OCI-LY1 (cell line): Measurements from ENCODE around the gene CELF4.

Experiments
- EZH2 ChIP-seq: fragments of 200-600 bp; sonication (generic), shearing (Covaris generic); IDR thresholded peaks from 2 replicates; pipeline ENCODE4 v1.8.0; 2017; ENCODE audit warnings: borderline replicate concordance, mixed run types, mild to moderate bottlenecking, antibody characterized with exemption, low read length, moderate library complexity, mixed read lengths
- TF ChIP-seq, protein P1 (sequence below): fragments of 200-600 bp; sonication (generic), shearing (Covaris generic); IDR thresholded peaks from 2 replicates; pipeline ENCODE4 v1.5.1; 2017; ENCODE audit warnings: mild to moderate bottlenecking, antibody characterized with exemption, low read length, moderate library complexity, mixed read lengths

DNA sequence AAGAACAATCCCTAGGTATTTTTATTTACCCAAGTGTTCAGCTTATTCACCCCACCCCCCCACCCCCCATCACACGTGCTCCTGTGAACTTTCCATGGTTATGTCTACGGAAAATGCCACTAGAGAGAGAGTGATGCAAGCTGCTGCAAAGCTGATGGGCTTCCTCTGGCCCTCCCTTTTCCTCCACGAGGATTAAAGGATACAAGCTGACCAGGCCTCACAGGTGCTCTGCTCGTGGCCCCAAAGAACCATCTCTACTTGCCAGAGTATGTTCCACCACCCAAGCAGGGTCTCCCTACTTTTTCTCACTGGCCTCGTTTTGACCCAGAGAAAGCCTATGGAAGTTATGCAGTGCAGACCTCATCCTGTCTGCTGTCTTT lies 342.6 kb downstream of the CELF4 start:
- TF ChIP-seq, protein P1, sequence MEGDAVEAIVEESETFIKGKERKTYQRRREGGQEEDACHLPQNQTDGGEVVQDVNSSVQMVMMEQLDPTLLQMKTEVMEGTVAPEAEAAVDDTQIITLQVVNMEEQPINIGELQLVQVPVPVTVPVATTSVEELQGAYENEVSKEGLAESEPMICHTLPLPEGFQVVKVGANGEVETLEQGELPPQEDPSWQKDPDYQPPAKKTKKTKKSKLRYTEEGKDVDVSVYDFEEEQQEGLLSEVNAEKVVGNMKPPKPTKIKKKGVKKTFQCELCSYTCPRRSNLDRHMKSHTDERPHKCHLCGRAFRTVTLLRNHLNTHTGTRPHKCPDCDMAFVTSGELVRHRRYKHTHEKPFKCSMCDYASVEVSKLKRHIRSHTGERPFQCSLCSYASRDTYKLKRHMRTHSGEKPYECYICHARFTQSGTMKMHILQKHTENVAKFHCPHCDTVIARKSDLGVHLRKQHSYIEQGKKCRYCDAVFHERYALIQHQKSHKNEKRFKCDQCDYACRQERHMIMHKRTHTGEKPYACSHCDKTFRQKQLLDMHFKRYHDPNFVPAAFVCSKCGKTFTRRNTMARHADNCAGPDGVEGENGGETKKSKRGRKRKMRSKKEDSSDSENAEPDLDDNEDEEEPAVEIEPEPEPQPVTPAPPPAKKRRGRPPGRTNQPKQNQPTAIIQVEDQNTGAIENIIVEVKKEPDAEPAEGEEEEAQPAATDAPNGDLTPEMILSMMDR: no peak
- TF ChIP-seq EZH2: no peak
